Esophagus (tissue), 2 donors: ENCODE data around the gene CNPY1. TPM values are rescaled to one million over a fixed set of nuclear protein-coding genes. Genes with fewer than 3 reads are reported as not detected.
"Not testable (repeated sequence)": the region's sequence is repeated elsewhere in the genome, so short reads cannot be mapped to it uniquely, and the experiment has no call there.

ENCODE experiments used
- H3K27ac ChIP-seq, 2 donors: one replicate each; pipeline ENCODE4 v1.5.1; 2013; ENCODE audit warnings: low read depth in 2 of 2, mild to moderate bottlenecking in 2 of 2, inconsistent platforms in 1 of 2, low read length in 1 of 2, moderate library complexity in 1 of 2
- H3K27me3 ChIP-seq, 2 donors: one replicate each; pipeline ENCODE4 v1.6.1; 2013; ENCODE audit warnings: low read length in 2 of 2, control low read depth in 1 of 2, mild to moderate bottlenecking in 1 of 2; ENCODE audit not compliant: insufficient read depth in 2 of 2, control insufficient read depth in 1 of 2
- H3K36me3 ChIP-seq, 2 donors: one replicate each; pipeline ENCODE4 v1.6.1; 2013; ENCODE audit warnings: low read length in 1 of 2; ENCODE audit not compliant: control insufficient read depth in 2 of 2, insufficient read depth in 2 of 2
- H3K4me1 ChIP-seq, 2 donors: one replicate each; pipeline ENCODE4 v1.6.1; 2013; ENCODE audit warnings: low read length in 1 of 2; ENCODE audit not compliant: control insufficient read depth in 2 of 2, insufficient read depth in 2 of 2
- H3K4me3 ChIP-seq, 2 donors: one replicate each; pipeline ENCODE4 v1.5.1; 2013; ENCODE audit warnings: low read length in 2 of 2, mild to moderate bottlenecking in 2 of 2, low read depth in 1 of 2, moderate library complexity in 1 of 2
- H3K9me3 ChIP-seq, 2 donors: one replicate each; pipeline ENCODE4 v1.6.1; 2013; ENCODE audit warnings: mild to moderate bottlenecking in 2 of 2, low read depth in 1 of 2, low read length in 1 of 2, moderate library complexity in 1 of 2; ENCODE audit not compliant: control insufficient read depth in 2 of 2, insufficient read depth in 1 of 2
- WGBS, 2 donors: extraction: QIAGEN DNeasy Blood & Tissue Kit; methylation state at CpG; one replicate each; pipeline ENCODE4 v1.1.7; 2013; 5-methylcytosine and 5-hydroxymethylcytosine counted together
- polyA plus RNA-seq, 2 donors: library from polyadenylated mRNA; stranded (reverse); fragments of 200-250 nt; gene quantifications; one replicate each; pipeline ENCODE4 v1.2.3, GENCODE V29; 2013
- donor health status: healthy with polysubstance abuse.
- donor health status: Bipolar disorder and iron deficiency.

CNPY1 gene
- polyA plus RNA-seq, 2 donors: not detected

- H3K27me3 ChIP-seq, H3K27ac ChIP-seq, H3K36me3 ChIP-seq, H3K9me3 ChIP-seq, H3K4me3 ChIP-seq, H3K4me1 ChIP-seq: not testable (repeated sequence)
- 88 to 89% methylated on average over 3 of the region's 3 CpGs for WGBS, 2 donors
Measured at GRCh38 chr7:155519358-155519757, 27.0 kb downstream of the CNPY1 start.

- H3K27me3 ChIP-seq: peaks cover 0 to 5% of the 10 kb centered on the region in 2 donors
Measured at GRCh38 chr7:155518633-155519032, 27.7 kb downstream of the CNPY1 start.

GRCh38 chr7:155517969-155518368 lies 28.4 kb downstream of the CNPY1 start:
- Histone ChIP-seq H3K4me1 (no peaks in the 10 kb centered on the region), H3K36me3 (no peaks in the 10 kb centered on the region), H3K27ac (no peak overlapping the region), H3K27me3 (peaks cover 0 to 5% of the 10 kb centered on the region in 2 donors), H3K9me3 (peaks cover 2 to 3% of the 10 kb centered on the region in 2 donors), H3K4me3 (no peak overlapping the region)
- 76 to 79% methylated on average over 5 of the region's 5 CpGs for WGBS, 2 donors

More at GRCh38 chr7:155518633-155519032, 27.7 kb downstream of the CNPY1 start:
- no peak overlapping the region for H3K4me3 ChIP-seq
- H3K27ac ChIP-seq: no peak overlapping the region
- no peaks in the 10 kb centered on the region for H3K36me3 ChIP-seq
- H3K9me3 ChIP-seq: peaks cover 2 to 3% of the 10 kb centered on the region in 2 donors
- WGBS, 2 donors: 83% methylated on average over 7 of the region's 7 CpGs
- no peaks in the 10 kb centered on the region for H3K4me1 ChIP-seq

GRCh38 chr7:155517452-155517851 lies 28.9 kb downstream of the CNPY1 start:
- Histone ChIP-seq H3K36me3 (no peaks in the 10 kb centered on the region), H3K27ac (no peak overlapping the region), H3K4me1 (no peaks in the 10 kb centered on the region), H3K27me3 (no peaks in the 10 kb centered on the region), H3K9me3 (peaks cover 2 to 3% of the 10 kb centered on the region in 2 donors), H3K4me3 (no peak overlapping the region)
- WGBS, 2 donors: 70 to 76% methylated on average over 9 of the region's 9 CpGs

- no peaks in the 10 kb centered on the region for H3K27me3 ChIP-seq
Measured at GRCh38 chr7:155516466-155516865, 29.9 kb downstream of the CNPY1 start.

GRCh38 chr7:155515318-155515717 lies 31.0 kb downstream of the CNPY1 start:
- Histone ChIP-seq H3K4me1 (no peaks in the 10 kb centered on the region), H3K4me3 (no peak overlapping the region), H3K27ac (no peak overlapping the region), H3K36me3 (no peaks in the 10 kb centered on the region), H3K27me3 (peaks cover 0 to 4% of the 10 kb centered on the region in 2 donors), H3K9me3 (no peaks in the 10 kb centered on the region)
- WGBS, 2 donors: 72 to 75% methylated on average over 11 of the region's 11 CpGs

More at GRCh38 chr7:155516466-155516865, 29.9 kb downstream of the CNPY1 start:
- Histone ChIP-seq H3K27ac (no peak overlapping the region), H3K36me3 (no peaks in the 10 kb centered on the region), H3K9me3 (no peaks in the 10 kb centered on the region), H3K4me3 (no peak overlapping the region), H3K4me1 (no peaks in the 10 kb centered on the region)
- WGBS, 2 donors: 87 to 92% methylated on average over 12 of the region's 12 CpGs

GRCh38 chr7:155514296-155514695 lies 32.1 kb downstream of the CNPY1 start:
- no peak overlapping the region for H3K4me3 ChIP-seq
- no peak overlapping the region for H3K27ac ChIP-seq
- H3K36me3 ChIP-seq: no peaks in the 10 kb centered on the region
- WGBS, 2 donors: 78 to 82% methylated on average over 8 of the region's 8 CpGs
- peaks cover 0 to 6% of the 10 kb centered on the region in 2 donors for H3K4me1 ChIP-seq
- H3K9me3 ChIP-seq: no peaks in the 10 kb centered on the region
- peaks cover 0 to 11% of the 10 kb centered on the region in 2 donors for H3K27me3 ChIP-seq

GRCh38 chr7:155513543-155514285 lies 32.6 kb downstream of the CNPY1 start:
- 71 to 72% methylated on average over 13 of the region's 13 CpGs for WGBS, 2 donors
- H3K9me3 ChIP-seq: no peaks in the 10 kb centered on the region
- peaks cover 0 to 6% of the 10 kb centered on the region in 2 donors for H3K4me1 ChIP-seq
- H3K27ac ChIP-seq: no peak overlapping the region
- peaks cover 4 to 11% of the 10 kb centered on the region in 2 donors for H3K27me3 ChIP-seq
- no peaks in the 10 kb centered on the region for H3K36me3 ChIP-seq
- no peak overlapping the region for H3K4me3 ChIP-seq

- no peak overlapping the region for H3K27ac ChIP-seq
- H3K27me3 ChIP-seq: peaks cover 5 to 13% of the 10 kb centered on the region in 2 donors
- H3K9me3 ChIP-seq: peaks cover 0 to 2% of the 10 kb centered on the region in 2 donors
- H3K4me1 ChIP-seq: peaks cover 0 to 6% of the 10 kb centered on the region in 2 donors
- H3K4me3 ChIP-seq: no peak overlapping the region
- 35 to 41% methylated on average over 4 of the region's 4 CpGs for WGBS, 2 donors
- no peaks in the 10 kb centered on the region for H3K36me3 ChIP-seq
Measured at GRCh38 chr7:155512246-155512887, 34.0 kb downstream of the CNPY1 start.

- WGBS, 2 donors: 24 to 25% methylated on average over 5 of the region's 5 CpGs
- Histone ChIP-seq H3K27ac (no peak overlapping the region), H3K27me3 (peaks cover 10 to 16% of the 10 kb centered on the region in 2 donors), H3K4me1 (peaks cover 0 to 6% of the 10 kb centered on the region in 2 donors), H3K9me3 (peaks cover 0 to 2% of the 10 kb centered on the region in 2 donors), H3K36me3 (no peaks in the 10 kb centered on the region), H3K4me3 (no peak overlapping the region)
Measured at GRCh38 chr7:155511702-155511996, 34.7 kb downstream of the CNPY1 start.
